CD4-positive, alpha-beta T cell treated with Interleukin-15 for 4 hours (primary cell): Measurements from ENCODE around the gene CDH16.
"Not testable (repeated sequence)": the region's sequence is repeated elsewhere in the genome, so short reads cannot be mapped to it uniquely, and the experiment has no call there.

Experiments used
- DNase-seq: peaks from one replicate; pipeline ENCODE4 v3.0.0-alpha.2; 2020; ENCODE audit warnings: low spot score

CDH16 gene

GRCh38 chr16:66918803-66919568, at the start of gene CDH16:
CDH16 (minus strand) TSS chr16:66918885; CDS start chr16:66918065, 820 bp downstream.
- no peak for DNase-seq

GRCh38 chr16:66964049-66964448, 45.4 kb upstream of the CDH16 start:
- no peak for DNase-seq

GRCh38 chr16:66961914-66962313, 43.2 kb upstream of the CDH16 start:
- DNase-seq: no peak

GRCh38 chr16:66961065-66961744, 42.5 kb upstream of the CDH16 start, which contains the start of gene CES3:
CES3 (plus strand) TSS chr16:66961266; CDS start chr16:66961308, 42 bp downstream.
- peak; percentile 61 for DNase-seq

- DNase-seq: no peak
Measured at GRCh38 chr16:66960270-66960669, 41.6 kb upstream of the CDH16 start.

- DNase-seq: no peak
Measured at GRCh38 chr16:66959704-66960161, 41.0 kb upstream of the CDH16 start.

GRCh38 chr16:66958857-66959703, 40.4 kb upstream of the CDH16 start:
- DNase-seq: no peak

GRCh38 chr16:66956154-66956457, 37.4 kb upstream of the CDH16 start:
- DNase-seq: not testable (repeated sequence)

- not testable (repeated sequence) for DNase-seq
Measured at GRCh38 chr16:66955363-66956153, 36.9 kb upstream of the CDH16 start.

- peak; percentile 77 for DNase-seq
Measured at GRCh38 chr16:66954097-66954659, 35.5 kb upstream of the CDH16 start.

GRCh38 chr16:66953462-66954096, 34.9 kb upstream of the CDH16 start:
- DNase-seq: no peak

GRCh38 chr16:66952430-66953110, 33.9 kb upstream of the CDH16 start:
- no peak for DNase-seq

- no peak for DNase-seq
Measured at GRCh38 chr16:66950971-66951790, 32.5 kb upstream of the CDH16 start.

GRCh38 chr16:66950437-66950836, 31.8 kb upstream of the CDH16 start:
- DNase-seq: no peak

GRCh38 chr16:66949472-66949871, 30.8 kb upstream of the CDH16 start:
- DNase-seq: no peak

GRCh38 chr16:66948837-66949225, 30.1 kb upstream of the CDH16 start:
- no peak for DNase-seq

GRCh38 chr16:66948134-66948836, 29.6 kb upstream of the CDH16 start:
- no peak for DNase-seq

- DNase-seq: peak; percentile 87
Measured at GRCh38 chr16:66947302-66948065, 28.8 kb upstream of the CDH16 start.
